ENCODE results near the gene AR. TPM values are rescaled to one million over a fixed set of nuclear protein-coding genes. Genes with fewer than 3 reads are reported as not detected.
"Not testable (repeated sequence)": the region's sequence is repeated elsewhere in the genome, so short reads cannot be mapped to it uniquely, and the experiment has no call there.

The AR gene
- total RNA-seq, 1 donor from 2014 or later, result 35.1 TPM

DNA sequence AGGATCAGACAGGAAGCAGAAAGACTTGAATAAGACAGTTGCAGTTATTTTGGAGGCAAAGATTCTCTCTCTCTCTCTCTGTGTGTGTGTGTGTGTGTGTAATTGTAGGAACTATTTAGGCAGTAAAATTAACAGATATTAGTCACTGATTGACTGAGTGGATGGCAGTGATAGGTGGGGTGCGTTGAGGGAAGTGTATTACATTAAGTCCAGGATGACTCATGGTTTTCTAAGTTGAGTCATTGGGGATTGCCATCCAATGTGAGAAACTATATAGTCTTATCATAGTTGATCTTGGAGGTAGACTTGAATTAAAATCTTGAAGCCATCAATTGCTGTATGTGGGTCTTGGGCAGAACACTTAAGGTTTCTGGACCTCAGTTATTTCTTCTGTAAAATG is 75.4 kb downstream of the AR start:
- Histone ChIP-seq H3K9me3 (no peaks in the 10 kb centered on the region), H3K36me3 (no peaks in the 10 kb centered on the region), H3K27ac (no peak overlapping the region), H3K27me3 (no peaks in the 10 kb centered on the region), H3K4me1 (no peaks in the 10 kb centered on the region), H3K4me3 (no peak overlapping the region)
- TF ChIP-seq POLR2A (IDR thresholded peaks at IDR 0.05) (no peak), POLR2AphosphoS5 (IDR thresholded peaks at IDR 0.05; ENCODE audit: insufficient read depth in 1 of 2, low read depth in 1 of 2) (no peak)
- TF ChIP-seq, protein P1, sequence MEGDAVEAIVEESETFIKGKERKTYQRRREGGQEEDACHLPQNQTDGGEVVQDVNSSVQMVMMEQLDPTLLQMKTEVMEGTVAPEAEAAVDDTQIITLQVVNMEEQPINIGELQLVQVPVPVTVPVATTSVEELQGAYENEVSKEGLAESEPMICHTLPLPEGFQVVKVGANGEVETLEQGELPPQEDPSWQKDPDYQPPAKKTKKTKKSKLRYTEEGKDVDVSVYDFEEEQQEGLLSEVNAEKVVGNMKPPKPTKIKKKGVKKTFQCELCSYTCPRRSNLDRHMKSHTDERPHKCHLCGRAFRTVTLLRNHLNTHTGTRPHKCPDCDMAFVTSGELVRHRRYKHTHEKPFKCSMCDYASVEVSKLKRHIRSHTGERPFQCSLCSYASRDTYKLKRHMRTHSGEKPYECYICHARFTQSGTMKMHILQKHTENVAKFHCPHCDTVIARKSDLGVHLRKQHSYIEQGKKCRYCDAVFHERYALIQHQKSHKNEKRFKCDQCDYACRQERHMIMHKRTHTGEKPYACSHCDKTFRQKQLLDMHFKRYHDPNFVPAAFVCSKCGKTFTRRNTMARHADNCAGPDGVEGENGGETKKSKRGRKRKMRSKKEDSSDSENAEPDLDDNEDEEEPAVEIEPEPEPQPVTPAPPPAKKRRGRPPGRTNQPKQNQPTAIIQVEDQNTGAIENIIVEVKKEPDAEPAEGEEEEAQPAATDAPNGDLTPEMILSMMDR (IDR thresholded peaks at IDR 0.05), result no peak
- intact Hi-C loops (cut with DNase I), result no loop called here
- no peak for DNase-seq (ENCODE audit: extremely low spot score in 2 of 2)

DNA sequence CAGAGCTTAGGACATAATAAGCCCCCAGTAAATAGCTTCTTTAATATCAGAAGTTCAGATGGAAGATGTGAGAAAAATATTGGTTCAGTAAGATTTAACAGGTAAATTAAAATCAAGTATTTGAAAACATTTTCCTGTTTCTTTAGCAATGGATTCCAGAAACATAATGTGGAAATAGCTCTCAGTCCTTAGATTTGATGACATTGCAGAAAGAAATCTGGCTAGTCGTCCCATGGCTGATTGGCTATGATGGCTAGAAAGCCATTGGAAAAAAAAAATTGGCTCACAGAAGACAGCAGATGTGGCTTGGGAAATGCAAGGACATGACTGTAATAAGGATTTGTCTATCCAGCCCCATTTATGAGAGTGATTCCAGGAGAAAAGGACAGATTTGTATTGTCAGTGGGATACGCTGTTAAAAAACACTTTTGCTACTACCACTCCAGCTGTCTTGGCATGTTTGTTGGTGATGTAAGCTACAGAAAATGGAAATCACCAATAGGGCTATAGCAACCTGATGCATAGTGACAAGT is 78.3 kb downstream of the AR start:
- no peaks in the 10 kb centered on the region for H3K36me3 ChIP-seq
- TF ChIP-seq, protein P1 (IDR thresholded peaks at IDR 0.05), result no peak
- TF ChIP-seq POLR2AphosphoS5 (IDR thresholded peaks at IDR 0.05; ENCODE audit: insufficient read depth in 1 of 2, low read depth in 1 of 2) (no peak), POLR2A (IDR thresholded peaks at IDR 0.05) (no peak)
- H3K4me1 ChIP-seq, result no peaks in the 10 kb centered on the region
- H3K4me3 ChIP-seq, result no peak overlapping the region
- intact Hi-C loops (cut with DNase I), result no loop called here
- no peaks in the 10 kb centered on the region for H3K27me3 ChIP-seq
- no peak overlapping the region for H3K27ac ChIP-seq
- DNase-seq (ENCODE audit: extremely low spot score in 2 of 2), result no peak
- no peaks in the 10 kb centered on the region for H3K9me3 ChIP-seq

DNA sequence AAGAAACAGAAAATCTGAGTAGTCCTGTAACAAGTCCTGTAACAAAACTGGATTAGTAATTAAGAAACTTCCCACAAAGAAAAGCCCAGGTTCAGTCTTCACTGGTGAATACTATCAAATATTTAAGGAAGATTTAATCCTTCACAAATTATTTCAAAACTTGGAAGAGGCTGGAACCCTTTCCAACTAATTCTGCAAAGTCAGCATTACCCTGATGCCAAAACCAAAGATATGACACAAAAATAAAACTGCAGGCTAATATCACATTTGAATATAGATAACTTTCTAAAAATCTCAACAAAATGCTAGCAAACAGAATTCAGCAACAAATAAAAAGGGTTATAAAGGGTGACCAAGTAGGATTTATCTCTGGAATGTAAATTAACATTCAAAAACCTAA is 80.5 kb downstream of the AR start:
- H3K4me1 ChIP-seq, result no peaks in the 10 kb centered on the region
- intact Hi-C loops (cut with DNase I), result no loop called here
- TF ChIP-seq POLR2AphosphoS5 (IDR thresholded peaks at IDR 0.05; ENCODE audit: insufficient read depth in 1 of 2, low read depth in 1 of 2), result no peak
- TF ChIP-seq POLR2A (IDR thresholded peaks at IDR 0.05), result no peak
- TF ChIP-seq, protein P1 (IDR thresholded peaks at IDR 0.05), result no peak
- no peak overlapping the region for H3K27ac ChIP-seq
- H3K9me3 ChIP-seq, result no peaks in the 10 kb centered on the region
- H3K36me3 ChIP-seq, result no peaks in the 10 kb centered on the region
- H3K27me3 ChIP-seq, result no peaks in the 10 kb centered on the region
- no peak for DNase-seq (ENCODE audit: extremely low spot score in 2 of 2)
- H3K4me3 ChIP-seq, result no peak overlapping the region

DNA sequence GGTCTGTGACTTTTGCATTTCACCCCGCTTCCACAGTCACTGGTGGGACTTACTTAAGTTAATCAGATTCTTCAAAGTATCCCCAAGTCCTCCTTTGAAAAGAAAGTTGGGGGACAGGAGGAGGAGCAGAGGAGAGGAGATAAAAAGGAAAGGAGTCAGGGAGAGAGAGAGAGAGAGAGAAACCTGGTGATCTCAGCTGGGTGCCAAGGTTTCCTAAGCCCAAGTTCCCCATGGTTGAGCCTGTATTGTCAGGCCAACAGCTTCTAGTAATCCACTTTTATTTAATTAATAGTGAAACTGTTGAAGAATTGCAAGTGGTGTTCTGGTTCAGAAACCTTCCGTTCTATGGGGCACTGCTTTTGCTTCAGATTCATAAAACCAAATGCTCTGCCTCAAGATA is 91.6 kb downstream of the AR start:
- H3K4me3 ChIP-seq, result no peak overlapping the region
- no peak for TF ChIP-seq POLR2AphosphoS5 (IDR thresholded peaks at IDR 0.05; ENCODE audit: insufficient read depth in 1 of 2, low read depth in 1 of 2)
- TF ChIP-seq, protein P1 (IDR thresholded peaks at IDR 0.05), result no peak
- TF ChIP-seq POLR2A (IDR thresholded peaks at IDR 0.05), result no peak

DNA sequence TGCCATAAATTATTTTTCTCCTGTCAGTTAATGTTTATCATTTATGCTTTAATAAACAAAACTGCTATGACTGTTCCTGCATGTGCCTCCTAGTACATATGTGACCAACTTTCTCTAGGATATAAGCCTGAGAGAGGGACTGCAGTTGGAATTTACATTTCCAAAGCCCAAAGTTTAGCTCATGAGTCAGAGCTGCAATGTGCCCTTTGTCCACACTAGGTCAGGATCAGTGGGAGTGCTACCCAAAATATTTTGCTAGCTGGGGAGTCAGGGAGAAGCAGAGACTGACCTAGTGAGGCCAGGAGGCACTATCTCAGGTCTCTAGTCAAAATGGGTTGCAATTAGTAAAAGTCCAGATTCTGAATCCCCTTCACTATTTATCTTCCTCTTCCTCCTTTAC is 92.7 kb downstream of the AR start:
- H3K27ac ChIP-seq, result no peak overlapping the region
- TF ChIP-seq POLR2AphosphoS5 (IDR thresholded peaks at IDR 0.05; ENCODE audit: insufficient read depth in 1 of 2, low read depth in 1 of 2) (no peak), POLR2A (IDR thresholded peaks at IDR 0.05) (no peak)
- TF ChIP-seq, protein P1 (IDR thresholded peaks at IDR 0.05), result no peak
- intact Hi-C loops (cut with DNase I), result no loop called here

More for the DNA sequence above, 91.6 kb downstream of the AR start:
- intact Hi-C loops (cut with DNase I), result no loop called here
- H3K36me3 ChIP-seq, result no peaks in the 10 kb centered on the region
- H3K4me1 ChIP-seq, result no peaks in the 10 kb centered on the region
- no peaks in the 10 kb centered on the region for H3K9me3 ChIP-seq
- no peaks in the 10 kb centered on the region for H3K27me3 ChIP-seq
- DNase-seq (ENCODE audit: extremely low spot score in 2 of 2), result no peak
- no peak overlapping the region for H3K27ac ChIP-seq

DNA sequence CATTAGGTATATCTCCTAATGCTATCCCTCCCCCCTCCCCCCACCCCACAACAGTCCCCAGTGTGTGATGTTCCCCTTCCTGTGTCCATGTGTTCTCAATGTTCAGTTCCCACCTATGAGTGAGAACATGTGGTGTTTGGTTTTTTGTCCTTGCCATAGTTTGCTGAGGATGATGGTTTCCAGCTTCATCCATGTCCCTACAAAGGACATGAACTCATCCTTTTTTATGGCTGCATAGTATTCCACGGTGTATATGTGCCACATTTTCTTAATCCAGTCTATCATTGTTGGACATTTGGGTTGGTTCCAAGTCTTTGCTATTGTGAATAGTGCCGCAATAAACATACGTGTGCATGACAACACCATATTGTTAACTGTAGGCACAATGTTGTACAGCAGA is 93.5 kb downstream of the AR start:
- H3K27me3 ChIP-seq; H3K9me3 ChIP-seq; H3K27ac ChIP-seq; H3K4me1 ChIP-seq; intact Hi-C loops (cut with DNase I); H3K36me3 ChIP-seq; DNase-seq (ENCODE audit: extremely low spot score in 2 of 2); H3K4me3 ChIP-seq: not testable (repeated sequence)

More for the DNA sequence above, 92.7 kb downstream of the AR start:
- no peaks in the 10 kb centered on the region for H3K4me1 ChIP-seq
- H3K27me3 ChIP-seq, result no peaks in the 10 kb centered on the region
- no peak overlapping the region for H3K4me3 ChIP-seq
- H3K36me3 ChIP-seq, result no peaks in the 10 kb centered on the region
- no peak for DNase-seq (ENCODE audit: extremely low spot score in 2 of 2)
- H3K9me3 ChIP-seq, result no peaks in the 10 kb centered on the region

Measured in vagina (tissue), 2 donors.